OCI-LY3 (cell line): Measurements from ENCODE around the gene SHROOM3.

Source experiments
- EZH2phosphoT487 ChIP-seq: fragments of 200-600 bp; shearing (Covaris generic); IDR thresholded peaks from 2 replicates; pipeline ENCODE4 v1.6.1; 2018; ENCODE audit warnings: antibody characterized with exemption, mixed run types, low read depth
- TF ChIP-seq, protein P1 (sequence below): fragments of 200-600, 300-600 bp; sonication (generic); IDR thresholded peaks from 2 replicates; pipeline ENCODE4 v1.5.1; 2014; ENCODE audit warnings: antibody characterized with exemption, low read length, low read depth

DNA sequence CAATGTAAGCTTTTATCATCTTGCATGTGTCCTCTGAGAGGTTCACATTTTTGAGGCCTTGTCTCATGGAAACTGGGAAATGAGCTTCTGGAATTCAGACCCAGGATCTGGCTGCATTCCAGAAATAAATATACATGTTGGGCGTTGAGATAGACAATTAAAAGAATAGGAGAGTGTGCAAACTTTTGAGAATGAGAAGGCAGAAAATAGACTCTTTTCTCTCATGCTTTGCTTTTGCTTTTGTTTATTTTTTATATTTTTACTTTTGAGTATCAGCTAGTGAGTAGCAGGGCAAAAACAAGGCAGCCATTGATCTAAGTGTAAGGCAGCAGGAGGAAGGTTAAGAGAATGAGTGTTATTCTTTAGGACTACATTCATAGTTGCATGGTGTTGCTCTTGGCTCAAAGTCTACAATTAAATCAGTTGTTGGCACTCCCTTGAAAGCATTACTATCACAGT lies 12.4 kb downstream of the SHROOM3 start:
- TF ChIP-seq, protein P1, sequence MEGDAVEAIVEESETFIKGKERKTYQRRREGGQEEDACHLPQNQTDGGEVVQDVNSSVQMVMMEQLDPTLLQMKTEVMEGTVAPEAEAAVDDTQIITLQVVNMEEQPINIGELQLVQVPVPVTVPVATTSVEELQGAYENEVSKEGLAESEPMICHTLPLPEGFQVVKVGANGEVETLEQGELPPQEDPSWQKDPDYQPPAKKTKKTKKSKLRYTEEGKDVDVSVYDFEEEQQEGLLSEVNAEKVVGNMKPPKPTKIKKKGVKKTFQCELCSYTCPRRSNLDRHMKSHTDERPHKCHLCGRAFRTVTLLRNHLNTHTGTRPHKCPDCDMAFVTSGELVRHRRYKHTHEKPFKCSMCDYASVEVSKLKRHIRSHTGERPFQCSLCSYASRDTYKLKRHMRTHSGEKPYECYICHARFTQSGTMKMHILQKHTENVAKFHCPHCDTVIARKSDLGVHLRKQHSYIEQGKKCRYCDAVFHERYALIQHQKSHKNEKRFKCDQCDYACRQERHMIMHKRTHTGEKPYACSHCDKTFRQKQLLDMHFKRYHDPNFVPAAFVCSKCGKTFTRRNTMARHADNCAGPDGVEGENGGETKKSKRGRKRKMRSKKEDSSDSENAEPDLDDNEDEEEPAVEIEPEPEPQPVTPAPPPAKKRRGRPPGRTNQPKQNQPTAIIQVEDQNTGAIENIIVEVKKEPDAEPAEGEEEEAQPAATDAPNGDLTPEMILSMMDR: no peak
- no peak for TF ChIP-seq EZH2phosphoT487
